ENCODE data around the gene EXOSC2.

- TF ChIP-seq YY1 (IDR thresholded peaks at IDR 0.05; ENCODE audit: insufficient read depth, insufficient read length), result no peak
- TF ChIP-seq SUZ12 (IDR thresholded peaks at IDR 0.05; ENCODE audit: extremely low read depth, insufficient read depth, insufficient read length), result no peak
Observed at GRCh38 chr9:130665431-130666392, 27.9 kb upstream of the EXOSC2 start.

Data from NT2/D1 (cell line).